HCT116 (cell line): ENCODE measurements around the gene FAM168B. TPM values are rescaled to one million over a fixed set of nuclear protein-coding genes. Genes with fewer than 3 reads are reported as not detected.

ENCODE experiments used
- ATAC-seq: fragments of 200-7000 bp; cut with Tn5 transposase; 2 replicates; pipeline ENCODE4 v1.9.1; 2020; ENCODE audit warnings: mild to moderate bottlenecking, moderate library complexity
- BruUV-seq: library from RNA; stranded (reverse); fragments of 400-500 nt; replicated peaks from 2 replicates; lab custom pipeline; 2021; lab: Mats Ljungman, UMichigan
- CTCF ChIA-PET: fragments of 300-600 bp; sonication (Branson Sonifier 250); formaldehyde crosslinking; loops from one replicate; lab custom pipeline; 2021; ENCODE audit warnings: antibody characterized with exemption; lab: Charles Lee
- POLR2A ChIA-PET: fragments of 300-600, 350-600 bp; sonication (Branson Sonifier 250); formaldehyde crosslinking; loops from one replicate; lab custom pipeline; 2021; ENCODE audit warnings: antibody characterized with exemption; lab: Charles Lee
- RAD21 ChIA-PET, 2 experiments: fragments of 300-600 bp; sonication (Branson Sonifier 250); formaldehyde crosslinking; loops; one replicate each; lab custom pipeline; 2023; ENCODE audit warnings: low total read pairs in 2 of 2; ENCODE audit not compliant: uncharacterized antibody in 2 of 2, unreplicated experiment in 2 of 2, low non-redundant PET in 1 of 2; lab: Charles Lee
- DNase-seq: peaks from one replicate; pipeline ENCODE4 v3.0.0-alpha.2; 2010; ENCODE audit warnings: low read depth, low spot score
- H2AFZ ChIP-seq: fragments of 200-600 bp; shearing (Covaris generic), sonication (generic); 2 replicates; pipeline ENCODE4 v1.6.1; 2017; ENCODE audit warnings: low read depth, mixed run types, mixed read lengths, antibody characterized with exemption, low read length; ENCODE audit not compliant: poor library complexity, severe bottlenecking
- H3K27ac ChIP-seq: 2 replicates; pipeline ENCODE4 v1.5.1; 2012; ENCODE audit warnings: low read depth, low read length
- H3K27me3 ChIP-seq: fragments of 200-600 bp; sonication (generic); 2 replicates; pipeline ENCODE4 v1.6.1; 2016; ENCODE audit warnings: mixed run types, low read length, mixed read lengths; ENCODE audit not compliant: insufficient read depth
- H3K36me3 ChIP-seq, 2 experiments: fragments of 200-500 bp in 1 of 2; fragments of 200-600 bp in 1 of 2; sonication (Bioruptor generic) in 1 of 2; sonication (generic) in 1 of 2; 2 replicates each; pipeline versions ENCODE4 v1.5.1 to v1.6.1; 2014 to 2016; ENCODE audit warnings: low read length in 2 of 2, inconsistent platforms in 1 of 2, mixed read lengths in 1 of 2, mixed run types in 1 of 2; ENCODE audit not compliant: insufficient read depth in 2 of 2, control insufficient read depth in 1 of 2
- H3K4me1 ChIP-seq, 2 experiments: fragments of 200-600 bp in 1 of 2; sonication (generic) in 1 of 2; 2 replicates each; pipeline versions ENCODE4 v1.5.1 to v1.6.1; 2012 to 2017; ENCODE audit warnings: low read length in 2 of 2, inconsistent platforms in 1 of 2, mild to moderate bottlenecking in 1 of 2, mixed read lengths in 1 of 2, mixed run types in 1 of 2, moderate library complexity in 1 of 2; ENCODE audit not compliant: insufficient read depth in 2 of 2, control insufficient read depth in 1 of 2
- H3K4me2 ChIP-seq: fragments of 200-600 bp; sonication (generic); 2 replicates; pipeline ENCODE4 v1.6.1; 2017; ENCODE audit warnings: mixed run types, low read length, mixed read lengths
- H3K4me3 ChIP-seq, 2 experiments: fragments of 200-600 bp in 1 of 2; sonication (generic) in 1 of 2; replicated peaks in 1 of 2; 2 replicates each; pipeline ENCODE4 v1.5.1; 2011 to 2016; ENCODE audit warnings: low read length in 2 of 2, control low read depth in 1 of 2, low read depth in 1 of 2, mild to moderate bottlenecking in 1 of 2, mixed read lengths in 1 of 2, mixed run types in 1 of 2
- H3K79me2 ChIP-seq: fragments of 200-600 bp; sonication (generic); 2 replicates; pipeline ENCODE4 v1.6.1; 2017; ENCODE audit warnings: mild to moderate bottlenecking, mixed run types, low read length, moderate library complexity, mixed read lengths; ENCODE audit not compliant: insufficient read depth
- H3K9ac ChIP-seq: fragments of 200-600 bp; sonication (generic); 2 replicates; pipeline ENCODE4 v1.6.1; 2016; ENCODE audit warnings: low read length, mixed read lengths
- H3K9me2 ChIP-seq: fragments of 200-600 bp; sonication (generic), shearing (Covaris generic); 2 replicates; pipeline ENCODE4 v1.6.1; 2017; ENCODE audit warnings: mixed run types, mild to moderate bottlenecking, moderate library complexity; ENCODE audit not compliant: insufficient read depth
- H3K9me3 ChIP-seq, 2 experiments: fragments of 200-500 bp in 1 of 2; fragments of 200-600 bp in 1 of 2; sonication (Bioruptor generic) in 1 of 2; sonication (generic) in 1 of 2; 2 replicates each; pipeline ENCODE4 v1.6.1; 2014 to 2017; ENCODE audit warnings: low read length in 2 of 2, mixed read lengths in 2 of 2, inconsistent platforms in 1 of 2, low read depth in 1 of 2, mild to moderate bottlenecking in 1 of 2, mixed run types in 1 of 2, moderate library complexity in 1 of 2; ENCODE audit not compliant: control insufficient read depth in 1 of 2, insufficient read depth in 1 of 2
- H4K20me1 ChIP-seq: fragments of 200-600 bp; sonication (generic), shearing (Covaris generic); 2 replicates; pipeline ENCODE4 v1.6.1; 2017; ENCODE audit warnings: mixed run types, mild to moderate bottlenecking, moderate library complexity; ENCODE audit not compliant: insufficient read depth
- ATF3 ChIP-seq: IDR thresholded peaks from 2 replicates; pipeline ENCODE4 v1.6.1; 2012
- CBX3 ChIP-seq: IDR thresholded peaks from 2 replicates; pipeline ENCODE4 v1.6.1; 2012; ENCODE audit warnings: low read depth
- CEBPB ChIP-seq: IDR thresholded peaks from 2 replicates; pipeline ENCODE4 v1.6.1; 2012; ENCODE audit warnings: low read depth
- EGR1 ChIP-seq: IDR thresholded peaks from 2 replicates; pipeline ENCODE4 v1.6.1; 2012; ENCODE audit warnings: low read depth
- ELF1 ChIP-seq: IDR thresholded peaks from 2 replicates; pipeline ENCODE4 v1.6.1; 2012; ENCODE audit warnings: low read depth, borderline replicate concordance
- EZH2 ChIP-seq: fragments of 200-600 bp; sonication (generic); IDR thresholded peaks from 2 replicates; pipeline ENCODE4 v1.6.1; 2017; ENCODE audit warnings: antibody characterized with exemption, mixed run types
- EZH2phosphoT487 ChIP-seq: fragments of 200-600 bp; IDR thresholded peaks from 2 replicates; pipeline ENCODE4 v1.6.1; 2018; ENCODE audit warnings: antibody characterized with exemption, borderline replicate concordance
- JUND ChIP-seq: IDR thresholded peaks from 2 replicates; pipeline ENCODE4 v1.6.1; 2012
- POLR2A ChIP-seq: IDR thresholded peaks from 2 replicates; pipeline ENCODE4 v1.7.0; 2011; ENCODE audit warnings: borderline replicate concordance; ENCODE audit not compliant: insufficient read depth, insufficient read length; ENCODE audit errors: extremely low read depth
- RAD21 ChIP-seq: IDR thresholded peaks from 2 replicates; pipeline ENCODE4 v1.6.1; 2012; ENCODE audit warnings: low read depth, mild to moderate bottlenecking
- SIN3A ChIP-seq: IDR thresholded peaks from 2 replicates; pipeline ENCODE4 v1.6.1; 2012; ENCODE audit warnings: low read depth
- SRF ChIP-seq: IDR thresholded peaks from 2 replicates; pipeline ENCODE4 v1.6.1; 2012; ENCODE audit warnings: low read depth
- TCF7L2 ChIP-seq: IDR thresholded peaks from 2 replicates; pipeline ENCODE4 v1.7.0; 2011; ENCODE audit warnings: borderline replicate concordance, inconsistent platforms; ENCODE audit not compliant: insufficient read depth, insufficient read length; ENCODE audit errors: extremely low read depth
- YY1 ChIP-seq: IDR thresholded peaks from 2 replicates; pipeline ENCODE4 v1.6.1; 2011; ENCODE audit warnings: low read length, low read depth, moderate library complexity, mild to moderate bottlenecking; ENCODE audit not compliant: insufficient replicate concordance; ENCODE audit errors: extremely low read depth
- ZBTB33 ChIP-seq: IDR thresholded peaks from 2 replicates; pipeline ENCODE4 v1.6.1; 2011; ENCODE audit warnings: mild to moderate bottlenecking, low read length, moderate library complexity; ENCODE audit not compliant: insufficient replicate concordance; ENCODE audit errors: extremely low read depth
- ZFX ChIP-seq: fragments of 450-650 bp; IDR thresholded peaks from 2 replicates; pipeline ENCODE4 v1.6.1; 2017
- ZNF274 ChIP-seq: fragments of 200-500 bp; sonication (Bioruptor generic); IDR thresholded peaks from 2 replicates; pipeline ENCODE4 v1.6.1; 2014; ENCODE audit warnings: mild to moderate bottlenecking, low read depth, low read length, inconsistent platforms
- intact Hi-C: fragments of 100-400 bp; cut with micrococcal nuclease; formaldehyde crosslinking; loops from 2 replicates; pipeline ENCODE4 v1.10.0; 2022
- total RNA-seq: library from RNA; stranded (reverse); gene quantifications from one replicate; pipeline ENCODE4 v1.2.1, GENCODE V29; 2021; ENCODE audit not compliant: unreplicated experiment
- TF ChIP-seq, protein P1 (sequence below), 3 experiments: fragments of 200-600 bp in 1 of 3; sonication (generic) in 1 of 3; IDR thresholded peaks in 2 of 3; conservative IDR thresholded peaks in 1 of 3; 2 replicates each; pipeline ENCODE4 v1.5.1; 2012 to 2017; ENCODE audit warnings: low read depth in 2 of 3, low read length in 2 of 3, antibody characterized with exemption in 1 of 3, borderline replicate concordance in 1 of 3, control low read depth in 1 of 3, mild to moderate bottlenecking in 1 of 3, mixed read lengths in 1 of 3, mixed run types in 1 of 3, moderate library complexity in 1 of 3; ENCODE audit not compliant: insufficient read depth in 1 of 3
- TF ChIP-seq, protein P2 (sequence below): IDR thresholded peaks from 2 replicates; pipeline ENCODE4 v1.6.1; 2012
- TF ChIP-seq, protein P3 (sequence below): IDR thresholded peaks from 2 replicates; pipeline ENCODE4 v1.6.1; 2012; ENCODE audit warnings: low read depth

FAM168B gene
- total RNA-seq, 1 experiment from 2014 or later: 94.5 TPM

- intact Hi-C loops: no loop called here
- no peaks in the 10 kb centered on the region for H3K9me3 ChIP-seq
- ChIA-PET POLR2A (no interaction called here), RAD21 (no interaction called here), CTCF (no interaction called here)
- H3K4me3 ChIP-seq: no peak overlapping the region
- no peaks in the 10 kb centered on the region for H3K9me2 ChIP-seq
- no peak overlapping the region for H3K27ac ChIP-seq
- peaks cover 20 to 32% of the 10 kb centered on the region in 2 experiments for H3K36me3 ChIP-seq
- DNase-seq (no peak), ATAC-seq (no peak)
- peaks cover 43% of the 10 kb centered on the region for H3K79me2 ChIP-seq
- H4K20me1 ChIP-seq: no peaks in the 10 kb centered on the region
- H3K4me2 ChIP-seq: no peak overlapping the region
- no TSS peak for BruUV-seq
- no peaks in the 10 kb centered on the region for H3K27me3 ChIP-seq
- H2AFZ ChIP-seq: no peak overlapping the region
- no peak overlapping the region for H3K9ac ChIP-seq
- no peaks in the 10 kb centered on the region for H3K4me1 ChIP-seq
- TF ChIP-seq ATF3: no peak
- no peak for TF ChIP-seq TCF7L2
- TF ChIP-seq EGR1: no peak
- TF ChIP-seq RAD21: no peak
- no peak for TF ChIP-seq ZBTB33
- no peak for TF ChIP-seq POLR2A
- TF ChIP-seq, protein P1, sequence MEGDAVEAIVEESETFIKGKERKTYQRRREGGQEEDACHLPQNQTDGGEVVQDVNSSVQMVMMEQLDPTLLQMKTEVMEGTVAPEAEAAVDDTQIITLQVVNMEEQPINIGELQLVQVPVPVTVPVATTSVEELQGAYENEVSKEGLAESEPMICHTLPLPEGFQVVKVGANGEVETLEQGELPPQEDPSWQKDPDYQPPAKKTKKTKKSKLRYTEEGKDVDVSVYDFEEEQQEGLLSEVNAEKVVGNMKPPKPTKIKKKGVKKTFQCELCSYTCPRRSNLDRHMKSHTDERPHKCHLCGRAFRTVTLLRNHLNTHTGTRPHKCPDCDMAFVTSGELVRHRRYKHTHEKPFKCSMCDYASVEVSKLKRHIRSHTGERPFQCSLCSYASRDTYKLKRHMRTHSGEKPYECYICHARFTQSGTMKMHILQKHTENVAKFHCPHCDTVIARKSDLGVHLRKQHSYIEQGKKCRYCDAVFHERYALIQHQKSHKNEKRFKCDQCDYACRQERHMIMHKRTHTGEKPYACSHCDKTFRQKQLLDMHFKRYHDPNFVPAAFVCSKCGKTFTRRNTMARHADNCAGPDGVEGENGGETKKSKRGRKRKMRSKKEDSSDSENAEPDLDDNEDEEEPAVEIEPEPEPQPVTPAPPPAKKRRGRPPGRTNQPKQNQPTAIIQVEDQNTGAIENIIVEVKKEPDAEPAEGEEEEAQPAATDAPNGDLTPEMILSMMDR (IDR thresholded peaks at IDR 0.05 in 2 of 3, conservative IDR thresholded peaks at IDR 0.05 in 1 of 3; ENCODE audit: borderline replicate concordance in 1 of 3, insufficient read depth in 1 of 3, low read depth in 2 of 3, low read length in 2 of 3): no peak
- no peak for TF ChIP-seq YY1
- TF ChIP-seq EZH2: no peak
- TF ChIP-seq ZFX: no peak
- no peak for TF ChIP-seq EZH2phosphoT487
- TF ChIP-seq CBX3: no peak
- no peak for TF ChIP-seq CEBPB
- TF ChIP-seq JUND: no peak
- TF ChIP-seq ZNF274: no peak
- no peak for TF ChIP-seq SRF
- no peak for TF ChIP-seq ELF1
- TF ChIP-seq, protein P2, sequence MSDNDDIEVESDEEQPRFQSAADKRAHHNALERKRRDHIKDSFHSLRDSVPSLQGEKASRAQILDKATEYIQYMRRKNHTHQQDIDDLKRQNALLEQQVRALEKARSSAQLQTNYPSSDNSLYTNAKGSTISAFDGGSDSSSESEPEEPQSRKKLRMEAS: no peak
- TF ChIP-seq, protein P3, sequence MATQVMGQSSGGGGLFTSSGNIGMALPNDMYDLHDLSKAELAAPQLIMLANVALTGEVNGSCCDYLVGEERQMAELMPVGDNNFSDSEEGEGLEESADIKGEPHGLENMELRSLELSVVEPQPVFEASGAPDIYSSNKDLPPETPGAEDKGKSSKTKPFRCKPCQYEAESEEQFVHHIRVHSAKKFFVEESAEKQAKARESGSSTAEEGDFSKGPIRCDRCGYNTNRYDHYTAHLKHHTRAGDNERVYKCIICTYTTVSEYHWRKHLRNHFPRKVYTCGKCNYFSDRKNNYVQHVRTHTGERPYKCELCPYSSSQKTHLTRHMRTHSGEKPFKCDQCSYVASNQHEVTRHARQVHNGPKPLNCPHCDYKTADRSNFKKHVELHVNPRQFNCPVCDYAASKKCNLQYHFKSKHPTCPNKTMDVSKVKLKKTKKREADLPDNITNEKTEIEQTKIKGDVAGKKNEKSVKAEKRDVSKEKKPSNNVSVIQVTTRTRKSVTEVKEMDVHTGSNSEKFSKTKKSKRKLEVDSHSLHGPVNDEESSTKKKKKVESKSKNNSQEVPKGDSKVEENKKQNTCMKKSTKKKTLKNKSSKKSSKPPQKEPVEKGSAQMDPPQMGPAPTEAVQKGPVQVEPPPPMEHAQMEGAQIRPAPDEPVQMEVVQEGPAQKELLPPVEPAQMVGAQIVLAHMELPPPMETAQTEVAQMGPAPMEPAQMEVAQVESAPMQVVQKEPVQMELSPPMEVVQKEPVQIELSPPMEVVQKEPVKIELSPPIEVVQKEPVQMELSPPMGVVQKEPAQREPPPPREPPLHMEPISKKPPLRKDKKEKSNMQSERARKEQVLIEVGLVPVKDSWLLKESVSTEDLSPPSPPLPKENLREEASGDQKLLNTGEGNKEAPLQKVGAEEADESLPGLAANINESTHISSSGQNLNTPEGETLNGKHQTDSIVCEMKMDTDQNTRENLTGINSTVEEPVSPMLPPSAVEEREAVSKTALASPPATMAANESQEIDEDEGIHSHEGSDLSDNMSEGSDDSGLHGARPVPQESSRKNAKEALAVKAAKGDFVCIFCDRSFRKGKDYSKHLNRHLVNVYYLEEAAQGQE: no peak
- TF ChIP-seq SIN3A: no peak
These were observed 49.6 kb upstream of the FAM168B start for GRCh38 chr2:131142849-131143248.
